Transverse colon (tissue), 4 donors: Measurements from ENCODE around the gene CHRM3.

Source experiments
- CTCF ChIP-seq, 5 experiments: fragments of 200-600 bp in 3 of 5; fragments of 450-650 bp in 2 of 5; sonication (generic) in 3 of 5; IDR thresholded peaks; 1 replicate in 2 of 5; 2 replicates in 3 of 5; pipeline ENCODE4 v1.5.1; 2016 to 2017; ENCODE audit warnings: antibody characterized with exemption in 5 of 5, inconsistent platforms in 3 of 5, mild to moderate bottlenecking in 2 of 5, moderate library complexity in 1 of 5
- POLR2A ChIP-seq: fragments of 450-650 bp; IDR thresholded peaks from one replicate; pipeline ENCODE4 v1.6.1; 2016; ENCODE audit warnings: antibody characterized with exemption, mild to moderate bottlenecking, moderate library complexity
- POLR2AphosphoS5 ChIP-seq, 3 donors: sonication (generic); formaldehyde crosslinking; IDR thresholded peaks; one replicate each; pipeline ENCODE4 v1.6.1; 2016; ENCODE audit warnings: antibody characterized with exemption in 3 of 3

GRCh38 chr1:239387304-239388158 is 1.2 kb downstream of the CHRM3 start:
- TF ChIP-seq CTCF (IDR thresholded peaks at IDR 0.05) (no peak), POLR2A (no peak), POLR2AphosphoS5 (IDR thresholded peaks at IDR 0.05) (no peak)
